ENCODE measurements around the gene COL5A1.

Gene COL5A1

GRCh38 chr9:134686896-134687295, 45.3 kb downstream of the COL5A1 start:
- ChIA-PET CTCF (interaction anchor here (0.7 to 1.0 kb wide), 2 partner anchors 11 kb away, joined by 3 read pairs; no protein-coding TSS in a partner anchor), POLR2A (no interaction called here)
- DNase-seq (ENCODE audit: extremely low spot score), result no peak
- no peak for TF ChIP-seq CTCF (IDR thresholded peaks at IDR 0.05; ENCODE audit: control extremely low read depth, extremely low read depth, low read depth, missing control alignments)

- TF ChIP-seq CTCF (IDR thresholded peaks at IDR 0.05; ENCODE audit: control extremely low read depth, extremely low read depth, low read depth, missing control alignments), result no peak
- POLR2A ChIA-PET, result no interaction called here
- CTCF ChIA-PET, result interaction anchor here (1.0 to 1.4 kb wide), 3 partner anchors 11 to 655 kb away, joined by 3 to 4 read pairs (median 3); no protein-coding TSS in a partner anchor
- no peak for DNase-seq (ENCODE audit: extremely low spot score)
Observed at GRCh38 chr9:134687556-134687955, 46.0 kb downstream of the COL5A1 start.

- no peak for TF ChIP-seq CTCF (IDR thresholded peaks at IDR 0.05; ENCODE audit: control extremely low read depth, extremely low read depth, low read depth, missing control alignments)
- POLR2A ChIA-PET, result no interaction called here
- CTCF ChIA-PET, result interaction anchor here (1.1 to 1.4 kb wide), 2 partner anchors 219 to 654 kb away, joined by 3 to 4 read pairs; no protein-coding TSS in a partner anchor
- DNase-seq (ENCODE audit: extremely low spot score), result no peak
Observed at GRCh38 chr9:134688231-134688630, 46.6 kb downstream of the COL5A1 start.

- no peak for TF ChIP-seq CTCF (IDR thresholded peaks at IDR 0.05; ENCODE audit: control extremely low read depth, extremely low read depth, low read depth, missing control alignments)
- DNase-seq (ENCODE audit: extremely low spot score), result no peak
- ChIA-PET POLR2A (no interaction called here), CTCF (interaction anchor here (0.6 to 1.8 kb wide), 10 partner anchors 8 to 654 kb away, joined by 3 to 5 read pairs (median 4); no protein-coding TSS in a partner anchor)
Observed at GRCh38 chr9:134688661-134689320, 47.2 kb downstream of the COL5A1 start.

- POLR2A ChIA-PET, result no interaction called here
- CTCF ChIA-PET, result interaction anchor here (0.6 to 1.8 kb wide), 10 partner anchors 8 to 293 kb away, joined by 3 to 5 read pairs (median 3); no protein-coding TSS in a partner anchor
- peak; percentile 71 for DNase-seq (ENCODE audit: extremely low spot score)
Observed at GRCh38 chr9:134689321-134690181, 47.9 kb downstream of the COL5A1 start.

More at GRCh38 chr9:134689321-134690181, 47.9 kb downstream of the COL5A1 start:
- peak; percentile 59 for TF ChIP-seq CTCF (IDR thresholded peaks at IDR 0.05; ENCODE audit: control extremely low read depth, extremely low read depth, low read depth, missing control alignments)
